A549 treated with AZD2906 at 1 μM for 4 hours (cell line): ENCODE data around the gene ARFRP1. TPM values are rescaled to one million over a fixed set of nuclear protein-coding genes. Genes with fewer than 3 reads are reported as not detected.

Experiments used
- total RNA-seq: library from RNA; stranded (reverse); fragments of 200-300 nt; extraction: Qiagen RNA extraction; gene quantifications from 5 replicates; pipeline ENCODE4 v1.2.3, GENCODE V29; 2022

The ARFRP1 gene
- 30.6 to 43.0 TPM (median 36.4 TPM) in 5 replicates for total RNA-seq

GRCh38 chr20:63707558-63708300 is at the start of gene ARFRP1, which contains the start of gene ZGPAT:
TSS of gene ARFRP1 (minus strand) at chr20:63707976. CDS start at chr20:63707091, 885 bp downstream.
TSS of gene ZGPAT (plus strand) at chr20:63708039. CDS start at chr20:63708581, 542 bp downstream.

GRCh38 chr20:63739130-63740069 is 31.6 kb upstream of the ARFRP1 start, which contains the start of gene SLC2A4RG:
TSS of gene SLC2A4RG (plus strand) at chr20:63739776. CDS start at chr20:63739913, 137 bp downstream.

GRCh38 chr20:63735859-63736718 is 28.3 kb upstream of the ARFRP1 start, which contains the start of gene LIME1:
TSS of gene LIME1 (plus strand) at chr20:63736664. CDS start at chr20:63737550, 886 bp downstream.

GRCh38 chr20:63696628-63697356 is 11.0 kb downstream of the ARFRP1 start, which contains the start of gene TNFRSF6B:
TSS of gene TNFRSF6B (plus strand) at chr20:63696652. CDS start at chr20:63696768, 116 bp downstream.

GRCh38 chr20:63657937-63658748 is 49.6 kb downstream of the ARFRP1 start, which contains the start of gene RTEL1:
TSS of gene RTEL1 (plus strand) at chr20:63658312. CDS start at chr20:63659403, 1,091 bp downstream.

GRCh38 chr20:63653041-63653973 is 54.5 kb downstream of the ARFRP1 start, which contains the start of gene STMN3:
TSS of gene STMN3 (minus strand) at chr20:63653424. CDS start at chr20:63653345, 79 bp downstream.

Other genes starting within 250 kb of the ARFRP1 start
- 0.22 to 0.64 TPM (median 0.44 TPM) in 5 replicates for gene KCNQ2, start 235.3 kb downstream of the ARFRP1 start, total RNA-seq
- 138 to 177 TPM (median 153 TPM) in 5 replicates for gene EEF1A2, start 208.9 kb downstream of the ARFRP1 start, total RNA-seq
- 259 to 387 TPM (median 340 TPM) in 5 replicates for gene PPDPF, start 187.2 kb downstream of the ARFRP1 start, total RNA-seq
- 2.7 to 4.0 TPM (median 3.2 TPM) in 5 replicates for gene PTK6, start 170.6 kb downstream of the ARFRP1 start, total RNA-seq
- 0.06 to 0.25 TPM (median 0.09 TPM) in 5 replicates for gene SRMS, start 160.2 kb downstream of the ARFRP1 start, total RNA-seq
- gene FNDC11, start 153.8 kb downstream of the ARFRP1 start, total RNA-seq = 0.17 to 0.29 TPM (median 0.21 TPM) in 5 replicates
- gene HELZ2, start 133.7 kb downstream of the ARFRP1 start, total RNA-seq = 30.2 to 39.3 TPM (median 31.3 TPM) in 5 replicates
- 8.5 to 10.5 TPM (median 10.0 TPM) in 5 replicates for gene GMEB2, start 80.9 kb downstream of the ARFRP1 start, total RNA-seq
- gene STMN3, start 54.6 kb downstream of the ARFRP1 start, total RNA-seq = 7.1 to 11.5 TPM (median 9.5 TPM) in 5 replicates
- gene RTEL1, start 49.7 kb downstream of the ARFRP1 start, total RNA-seq = 4.1 to 7.9 TPM (median 5.6 TPM) in 5 replicates
- gene TNFRSF6B, start 11.3 kb downstream of the ARFRP1 start, total RNA-seq = 0.22 to 0.87 TPM (median 0.69 TPM) in 5 replicates
- gene ZGPAT, start 63 bp upstream of the ARFRP1 start, total RNA-seq = 20.1 to 30.0 TPM (median 26.1 TPM) in 5 replicates
- gene LIME1, start 28.7 kb upstream of the ARFRP1 start, total RNA-seq = 3.7 to 10.8 TPM (median 9.0 TPM) in 5 replicates
- gene SLC2A4RG, start 31.8 kb upstream of the ARFRP1 start, total RNA-seq = 55.9 to 101 TPM (median 89.8 TPM) in 5 replicates
- gene ZBTB46, start 123.3 kb upstream of the ARFRP1 start, total RNA-seq = 0.73 to 0.85 TPM (median 0.76 TPM) in 5 replicates
- gene ABHD16B, start 153.5 kb upstream of the ARFRP1 start, total RNA-seq = not detected in 5 replicates
- 131 to 135 TPM (median 134 TPM) in 5 replicates for gene TPD52L2, start 157.3 kb upstream of the ARFRP1 start, total RNA-seq
- gene DNAJC5, start 187.2 kb upstream of the ARFRP1 start, total RNA-seq = 25.9 to 29.2 TPM (median 28.0 TPM) in 5 replicates
- gene UCKL1, start 248.4 kb upstream of the ARFRP1 start, total RNA-seq = 26.1 to 36.0 TPM (median 31.2 TPM) in 5 replicates